HFF-Myc (cell line): Measurements from ENCODE around the gene ZNF578.
"Not testable (repeated sequence)": the region's sequence is repeated elsewhere in the genome, so short reads cannot be mapped to it uniquely, and the experiment has no call there.

Experiments
- DNase-seq: peaks from one replicate; pipeline ENCODE4 v3.0.0-alpha.2; 2011; ENCODE audit warnings: low read depth; ENCODE audit errors: extremely low read depth
- H3K4me3 ChIP-seq: replicated peaks from 2 replicates; pipeline ENCODE4 v1.5.1; 2011; ENCODE audit warnings: low read depth, mild to moderate bottlenecking, control low read depth, low read length
- CTCF ChIP-seq: IDR thresholded peaks from 2 replicates; pipeline ENCODE4 v1.5.1; 2012; ENCODE audit warnings: mild to moderate bottlenecking, low read depth, low read length, control low read depth; ENCODE audit errors: missing control alignments

ZNF578 gene

GRCh38 chr19:52518646-52519045 lies 65.3 kb downstream of the ZNF578 start:
- no peak overlapping the region for H3K4me3 ChIP-seq
- no peak for TF ChIP-seq CTCF
- no peak for DNase-seq

GRCh38 chr19:52519175-52519574 lies 65.8 kb downstream of the ZNF578 start:
- not testable (repeated sequence) for H3K4me3 ChIP-seq, DNase-seq

GRCh38 chr19:52520013-52520412 lies 66.7 kb downstream of the ZNF578 start:
- no peak overlapping the region for H3K4me3 ChIP-seq
- no peak for TF ChIP-seq CTCF

GRCh38 chr19:52522551-52522950 lies 69.2 kb downstream of the ZNF578 start:
- H3K4me3 ChIP-seq, result no peak overlapping the region
- DNase-seq, result no peak
- TF ChIP-seq CTCF, result no peak

More at GRCh38 chr19:52520013-52520412, 66.7 kb downstream of the ZNF578 start:
- no peak for DNase-seq

GRCh38 chr19:52524086-52524485 lies 70.7 kb downstream of the ZNF578 start:
- no peak overlapping the region for H3K4me3 ChIP-seq
- no peak for DNase-seq
- no peak for TF ChIP-seq CTCF

- peak; percentile 47 for DNase-seq
- TF ChIP-seq CTCF, result peak; percentile 49
- H3K4me3 ChIP-seq, result peak within 1 kb of the TSS; percentile 68
These were observed 74.0 kb downstream of the ZNF578 start, which contains the start of gene ZNF808 for GRCh38 chr19:52527134-52527955. ZNF808 (plus strand) TSS chr19:52527668; CDS start chr19:52543285, 15,617 bp downstream.

GRCh38 chr19:52527956-52528351 lies 74.6 kb downstream of the ZNF578 start:
- DNase-seq, result no peak
- no peak for TF ChIP-seq CTCF
- peak overlapping the region; percentile 68 for H3K4me3 ChIP-seq
